ENCODE measurements around the gene EFHD2.
"Not testable (repeated sequence)": the region's sequence is repeated elsewhere in the genome, so short reads cannot be mapped to it uniquely, and the experiment has no call there.

Gene EFHD2

DNA sequence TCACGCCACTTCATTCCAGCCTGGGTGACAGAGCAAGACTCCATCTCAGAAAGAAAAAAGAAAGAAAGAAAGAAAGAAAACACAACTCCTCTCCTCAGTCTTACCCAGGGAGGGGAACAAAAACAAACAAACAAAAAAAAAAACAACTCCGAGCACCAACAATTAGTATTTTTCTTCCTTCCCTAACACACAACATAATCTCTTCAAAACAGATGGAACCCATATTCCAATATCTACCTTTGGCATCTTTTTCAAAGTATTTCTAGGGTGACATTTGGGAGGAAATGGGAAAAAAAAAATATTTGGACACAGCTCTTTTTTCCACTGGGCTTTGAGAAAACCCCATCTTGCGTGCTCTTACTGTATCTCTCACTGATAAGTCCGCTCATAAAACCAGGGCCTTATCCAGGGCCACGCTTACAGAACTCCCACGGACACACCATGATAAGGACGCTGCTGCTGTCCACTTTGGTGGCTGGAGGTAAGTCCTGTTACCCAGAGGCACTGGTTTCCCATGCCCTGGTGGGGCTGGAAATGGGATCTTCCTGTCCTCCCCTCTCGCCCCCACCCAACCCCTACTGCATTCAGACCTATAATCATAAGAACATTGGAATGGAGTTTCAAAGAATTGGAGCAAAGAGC lies 46.7 kb downstream of the EFHD2 start, which contains the start of gene CELA2A:
CELA2A (plus strand) TSS at position 420 of the 642 bp plus-strand sequence; CDS start at position 442, 22 bp downstream.
- DNase-seq = no peak

DNA sequence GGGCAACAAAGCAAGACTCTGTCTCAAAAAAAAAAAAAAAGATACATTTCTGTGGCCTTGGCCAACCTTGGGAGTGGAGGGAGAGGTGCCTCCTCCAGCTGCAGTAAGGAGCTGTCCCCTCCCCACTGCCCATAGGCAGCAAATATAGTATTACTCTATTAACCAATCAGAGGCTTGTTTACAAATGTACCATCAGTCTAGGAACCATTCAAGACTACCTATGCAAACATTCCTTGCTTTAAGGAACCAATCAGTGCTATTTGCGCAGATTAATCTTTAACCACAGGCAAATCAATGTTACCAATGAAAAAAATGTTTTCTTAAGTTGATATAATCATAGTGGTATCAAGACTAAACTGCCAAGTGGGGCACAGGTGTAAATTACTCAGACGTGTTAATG lies 47.9 kb downstream of the EFHD2 start:
- no peak for DNase-seq

DNA sequence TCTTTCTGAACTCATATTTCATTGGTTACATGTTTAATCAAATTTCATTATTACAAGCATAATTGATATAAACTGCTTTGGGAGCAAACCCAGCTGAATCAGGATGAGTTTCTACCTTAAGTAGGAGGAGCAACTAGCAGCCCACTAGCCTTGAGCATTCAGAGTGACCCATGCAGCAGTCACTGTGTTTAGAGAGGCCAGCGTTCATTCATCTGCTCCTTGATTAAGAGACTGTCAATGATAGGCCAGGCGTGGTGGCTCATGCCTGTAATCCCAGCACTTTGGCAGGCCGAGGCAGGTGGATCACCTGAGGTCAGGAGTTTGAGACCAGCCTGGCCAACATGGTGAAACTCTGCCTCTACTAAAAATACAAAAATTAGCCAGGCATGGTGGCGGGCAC lies 48.7 kb downstream of the EFHD2 start:
- not testable (repeated sequence) for DNase-seq

DNA sequence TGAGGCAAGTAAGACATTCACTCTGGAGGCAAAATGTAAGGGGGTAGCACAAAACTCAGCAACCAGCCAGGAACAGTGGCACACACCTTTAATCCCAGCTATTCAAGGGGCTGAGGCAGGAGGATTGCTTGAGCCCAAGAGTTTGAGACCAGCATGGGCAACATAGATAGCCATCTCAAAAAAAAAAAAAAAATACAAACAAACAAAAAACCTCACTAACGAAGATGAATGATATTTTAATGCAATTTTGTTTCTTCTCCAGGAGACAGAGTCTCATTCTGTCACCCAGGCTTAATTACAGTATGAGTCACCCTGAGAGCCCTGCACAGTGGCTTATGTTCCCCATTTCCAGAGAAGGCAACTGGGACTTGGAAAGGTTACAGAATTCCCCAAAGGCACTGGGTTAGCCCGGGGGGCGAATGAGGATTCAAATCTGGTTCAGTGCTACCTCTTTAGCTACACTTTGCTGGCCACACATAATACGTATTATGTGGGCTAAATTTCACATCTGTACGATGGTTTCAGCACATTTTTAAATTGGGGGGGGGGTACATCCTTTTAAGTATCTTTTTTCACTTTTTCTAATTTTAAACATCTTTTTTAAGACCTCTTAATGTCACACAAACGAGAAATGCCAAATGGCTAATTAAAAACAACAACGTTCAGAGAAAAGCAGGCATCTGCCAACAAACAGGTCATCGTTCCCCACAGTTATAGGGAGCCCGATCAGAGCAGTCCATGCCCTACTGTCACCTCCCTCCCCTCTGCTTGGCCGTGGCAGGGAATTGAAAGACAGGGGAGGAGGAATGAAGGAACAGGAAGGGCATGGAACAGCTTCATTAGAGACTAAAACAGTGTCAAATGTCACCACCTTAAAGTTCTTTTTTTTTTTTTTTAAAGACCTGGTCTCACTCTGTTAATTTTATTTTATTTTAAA lies 50.4 kb downstream of the EFHD2 start:
- no peak for DNase-seq

DNA sequence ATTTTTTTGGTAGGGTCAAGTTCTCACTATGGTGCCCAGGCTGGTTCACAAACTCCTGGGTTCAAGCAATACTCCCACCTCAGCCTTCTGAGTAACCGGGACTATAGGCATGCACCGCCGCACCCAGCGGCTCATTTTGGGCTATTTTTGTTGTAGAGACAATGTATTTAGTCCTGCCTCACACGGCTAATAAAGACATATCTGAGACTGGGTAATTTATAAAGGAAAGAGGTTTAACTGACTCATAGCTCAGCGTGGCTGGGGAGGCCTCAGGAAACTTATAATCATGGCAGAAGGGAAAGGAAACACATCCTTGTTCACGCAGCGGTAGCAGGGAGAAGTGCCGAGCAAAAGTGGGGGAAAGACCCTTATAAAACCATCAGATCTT lies 51.0 kb downstream of the EFHD2 start:
- no peak for DNase-seq

DNA sequence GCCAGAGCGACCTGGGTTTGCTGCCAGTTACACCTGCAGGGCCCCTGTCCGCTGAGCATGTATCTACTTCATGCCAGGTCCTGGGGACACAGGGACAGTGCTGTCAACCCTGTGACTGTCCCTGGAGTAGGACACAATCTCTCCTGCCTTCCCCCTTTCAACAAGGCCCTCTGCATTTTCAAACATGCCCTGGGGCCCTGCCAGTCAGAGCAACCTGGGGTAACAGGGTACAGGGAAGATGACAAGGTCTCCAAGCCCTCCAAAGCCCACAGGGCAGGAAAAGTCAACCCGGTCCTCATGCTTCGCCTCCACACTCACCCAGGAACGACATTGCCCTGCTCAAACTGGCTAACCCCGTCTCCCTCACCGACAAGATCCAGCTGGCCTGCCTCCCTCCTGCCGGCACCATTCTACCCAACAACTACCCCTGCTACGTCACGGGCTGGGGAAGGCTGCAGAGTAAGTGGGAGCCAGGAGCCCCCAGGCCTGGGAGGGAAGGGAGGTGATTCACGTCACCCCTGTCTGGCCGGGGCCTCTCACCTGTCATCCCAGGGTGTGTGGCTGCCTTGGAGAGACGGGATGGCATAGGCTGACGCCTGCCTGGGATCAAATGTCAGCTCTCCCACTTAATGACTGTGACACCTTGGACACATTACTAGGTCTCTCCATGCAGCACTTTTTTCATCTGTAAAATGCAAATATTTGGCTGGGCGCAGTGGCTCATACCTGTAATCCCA lies 53.5 kb downstream of the EFHD2 start:
- DNase-seq = not testable (repeated sequence)

DNA sequence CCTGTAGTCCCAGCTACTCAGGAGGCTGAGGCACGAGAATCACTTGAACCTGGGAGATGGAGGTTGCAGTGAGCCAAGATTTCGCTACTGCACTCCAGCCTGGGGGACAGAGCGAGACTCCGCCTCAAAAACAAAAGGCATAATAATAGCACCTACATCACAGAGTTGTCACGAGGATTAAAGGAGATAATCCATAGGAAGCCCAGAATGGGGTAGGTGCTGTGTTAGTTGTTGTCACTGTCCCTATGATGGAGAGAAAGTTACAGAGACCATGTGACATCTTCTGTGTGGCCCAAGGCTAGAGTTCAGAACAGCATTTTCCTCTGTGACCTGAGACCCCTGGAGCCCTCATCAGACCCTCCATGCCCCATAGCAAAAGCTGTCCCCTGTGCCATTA lies 54.2 kb downstream of the EFHD2 start:
- not testable (repeated sequence) for DNase-seq

DNA sequence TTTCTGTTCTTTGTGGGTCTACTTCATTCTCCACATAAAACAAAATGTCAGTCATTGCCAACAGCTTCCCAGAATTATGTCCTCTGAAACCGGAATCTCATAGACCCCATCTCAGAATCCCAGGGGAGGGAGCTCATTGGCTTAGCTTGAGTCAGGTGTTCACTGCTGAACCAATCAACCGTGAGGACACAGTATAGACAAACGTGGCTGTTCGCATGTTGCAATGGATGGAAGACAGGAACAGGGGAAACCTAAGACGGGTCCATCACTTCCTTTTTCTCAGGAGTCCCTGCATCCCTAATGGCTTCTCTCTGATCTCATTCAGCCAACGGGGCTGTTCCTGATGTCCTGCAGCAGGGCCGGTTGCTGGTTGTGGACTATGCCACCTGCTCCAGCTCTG lies 56.0 kb downstream of the EFHD2 start:
- no peak for DNase-seq

DNA sequence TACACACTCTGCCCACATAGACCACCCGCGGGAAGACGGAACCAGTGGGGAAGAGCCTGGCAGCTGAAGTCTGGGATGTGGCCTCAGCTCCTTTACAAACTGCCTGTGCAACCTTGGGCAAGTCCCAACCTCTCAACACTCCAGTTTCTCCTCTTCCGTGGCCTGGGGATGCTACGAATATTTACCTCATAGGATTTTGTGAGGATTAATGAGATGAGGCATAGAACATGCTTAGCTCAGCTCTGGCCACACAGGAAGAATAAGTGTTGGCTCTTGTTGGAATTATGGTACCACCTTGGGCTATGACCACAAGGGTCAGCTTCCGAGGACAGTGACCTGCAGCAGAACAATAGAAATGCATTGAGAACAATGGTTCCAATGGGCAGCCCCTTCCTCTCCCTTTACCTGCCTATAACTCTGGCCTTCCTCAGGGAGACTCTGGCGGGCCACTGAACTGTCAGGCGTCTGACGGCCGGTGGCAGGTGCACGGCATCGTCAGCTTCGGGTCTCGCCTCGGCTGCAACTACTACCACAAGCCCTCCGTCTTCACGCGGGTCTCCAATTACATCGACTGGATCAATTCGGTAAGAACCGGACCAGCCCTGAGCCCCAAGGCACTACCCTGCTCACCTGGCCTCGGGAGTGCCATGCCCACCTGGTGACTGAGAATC lies 57.4 kb downstream of the EFHD2 start:
- DNase-seq = not testable (repeated sequence)

DNA sequence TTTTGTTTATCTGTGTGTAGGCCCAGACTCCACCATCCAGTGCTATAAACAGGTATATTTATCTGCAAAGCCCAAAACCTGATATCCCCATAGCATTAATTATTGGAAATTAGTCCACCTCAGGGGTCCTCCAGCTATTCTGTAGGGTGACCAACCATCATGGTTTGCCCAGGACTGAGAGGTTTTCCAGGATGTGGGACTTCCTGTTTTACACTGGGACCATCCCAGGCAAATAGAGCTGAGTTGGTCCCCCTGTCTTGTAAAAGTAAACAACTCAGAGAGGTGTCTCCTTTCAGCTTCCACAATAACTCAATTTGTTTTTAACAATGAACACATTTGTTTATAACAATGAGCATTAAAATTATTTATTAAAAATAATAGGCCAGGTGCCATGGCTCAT lies 58.5 kb downstream of the EFHD2 start:
- DNase-seq = no peak

DNA sequence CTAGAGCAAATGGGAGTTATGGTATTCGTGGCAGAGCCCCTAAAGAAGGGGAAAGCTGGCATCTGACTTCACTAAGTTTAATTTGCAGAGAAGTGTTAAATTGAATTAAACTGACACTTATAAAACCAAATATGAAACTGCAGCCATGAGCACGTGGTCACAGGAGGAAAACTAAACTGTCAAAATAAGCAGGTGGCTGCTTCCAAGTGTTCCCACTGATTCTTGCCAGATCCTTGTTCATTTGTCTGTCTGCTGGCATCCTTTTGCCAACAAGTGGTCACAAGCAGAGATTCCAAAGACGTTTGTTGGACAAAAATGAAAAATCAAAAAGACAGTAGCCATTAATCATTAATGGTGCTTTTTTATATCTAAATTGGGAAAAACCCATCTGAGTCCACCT lies 59.7 kb downstream of the EFHD2 start:
- no peak for DNase-seq

DNA sequence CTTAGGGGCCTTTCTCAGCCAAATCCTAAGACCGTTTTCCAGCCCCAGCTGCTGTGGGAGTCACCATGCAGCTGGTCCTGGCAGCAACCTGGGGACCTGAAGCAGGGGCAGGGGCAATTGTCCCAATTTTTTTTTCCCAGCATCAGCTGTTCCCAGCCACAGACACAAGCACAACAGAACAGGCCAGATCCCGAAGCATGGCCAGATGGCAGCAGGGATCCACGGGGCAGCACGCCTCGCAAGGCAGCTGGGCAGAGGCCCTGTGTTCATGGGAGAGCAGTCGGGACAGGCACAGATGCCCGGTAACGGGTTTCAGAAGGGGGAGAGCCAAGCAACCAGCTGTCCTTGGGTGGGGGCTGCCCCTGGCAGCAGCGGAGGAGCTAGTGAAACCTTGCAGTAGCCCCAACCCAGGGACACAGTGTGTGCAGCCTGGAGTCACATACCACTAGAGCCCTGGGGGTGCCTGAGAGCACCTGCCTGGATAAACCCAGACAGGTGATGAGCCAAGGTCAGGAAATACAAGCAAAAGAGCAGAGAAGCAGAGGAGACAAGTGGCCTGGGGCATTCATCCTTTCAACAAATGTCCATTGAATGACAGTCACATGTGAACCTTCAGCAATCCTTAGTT lies 60.2 kb downstream of the EFHD2 start:
- not testable (repeated sequence) for DNase-seq

DNA sequence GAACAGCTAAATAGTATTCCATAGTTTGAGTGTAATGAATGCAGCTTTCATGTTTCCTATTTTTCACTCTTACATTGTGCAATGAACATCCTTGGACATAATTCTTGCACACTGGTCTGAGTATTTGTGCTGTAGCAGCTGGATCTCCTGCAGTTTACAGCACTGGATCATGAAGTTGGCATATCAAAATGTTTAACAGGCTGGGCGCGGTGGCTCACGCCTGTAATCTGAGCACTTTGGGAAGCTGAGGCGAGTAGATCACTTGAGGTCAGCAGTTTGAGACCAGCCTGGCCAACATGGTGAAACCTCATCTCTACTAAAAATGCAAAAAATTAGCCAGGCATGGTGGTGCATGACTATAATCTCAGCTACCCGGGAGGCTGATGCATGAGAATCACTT lies 61.4 kb downstream of the EFHD2 start:
- not testable (repeated sequence) for DNase-seq

DNA sequence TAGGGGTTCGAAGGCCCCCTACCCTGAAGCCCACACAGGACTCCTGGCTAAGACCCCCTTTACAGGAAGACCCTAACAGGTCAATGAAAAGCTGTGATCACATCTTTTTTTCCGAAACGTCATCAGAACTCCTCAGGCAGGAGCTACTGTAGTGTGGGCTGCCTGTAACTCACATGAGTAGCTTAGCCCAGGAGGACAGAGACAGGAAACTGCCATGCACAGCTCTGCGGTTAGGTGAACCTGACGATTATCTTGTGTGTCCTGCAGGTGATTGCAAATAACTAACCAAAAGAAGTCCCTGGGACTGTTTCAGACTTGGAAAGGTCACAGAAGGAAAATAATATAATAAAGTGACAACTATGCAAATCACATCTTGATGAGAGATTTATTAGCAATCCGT lies 62.0 kb downstream of the EFHD2 start:
- DNase-seq = not testable (repeated sequence)

DNA sequence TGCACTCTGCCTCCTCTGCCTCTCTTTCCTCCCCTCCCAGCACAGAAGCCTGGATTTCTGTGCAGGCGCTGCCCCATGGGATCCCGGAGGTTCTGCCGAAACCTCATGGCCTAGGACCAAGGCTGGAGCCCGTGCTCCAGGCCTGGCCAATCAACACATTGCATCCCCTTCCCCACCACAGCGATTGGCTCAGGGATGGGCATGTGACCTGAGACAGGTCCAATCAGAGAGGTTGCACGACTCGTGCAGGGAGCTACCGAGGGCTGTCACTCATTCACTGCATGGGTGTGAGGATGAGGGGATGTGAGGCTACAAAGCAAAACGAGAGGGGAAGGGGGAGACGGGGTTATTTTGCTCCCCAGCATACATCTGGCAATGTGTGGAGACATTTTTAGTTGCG lies 62.9 kb downstream of the EFHD2 start:
- DNase-seq = no peak

DNA sequence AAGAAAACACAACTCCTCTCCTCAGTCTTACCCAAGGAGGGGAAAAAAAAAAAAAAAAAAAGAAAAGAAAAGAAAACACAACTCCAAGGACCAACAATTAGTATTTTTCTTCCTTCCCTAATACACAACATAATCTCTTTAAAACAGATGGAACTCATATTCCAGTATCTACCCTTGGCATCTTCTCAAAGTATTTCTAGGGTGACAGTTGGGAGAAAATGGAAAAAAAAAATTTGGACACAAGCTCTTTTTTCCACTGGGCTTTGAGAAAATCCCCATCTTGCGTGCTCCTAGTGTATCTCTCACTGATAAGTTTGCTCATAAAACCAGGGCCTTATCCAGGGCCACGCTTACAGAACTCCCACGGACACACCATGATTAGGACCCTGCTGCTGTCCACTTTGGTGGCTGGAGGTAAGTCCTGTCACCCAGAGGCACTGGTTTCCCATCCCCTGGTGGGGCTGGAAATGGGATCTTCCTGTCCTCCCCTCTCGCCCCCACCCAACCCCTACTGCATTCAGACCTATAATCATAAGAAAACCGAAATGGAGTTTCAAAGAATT lies 66.1 kb downstream of the EFHD2 start, which contains the start of gene CELA2B:
CELA2B (plus strand) TSS at position 353 of the 563 bp plus-strand sequence; CDS start at position 375, 22 bp downstream.
- DNase-seq = no peak

DNA sequence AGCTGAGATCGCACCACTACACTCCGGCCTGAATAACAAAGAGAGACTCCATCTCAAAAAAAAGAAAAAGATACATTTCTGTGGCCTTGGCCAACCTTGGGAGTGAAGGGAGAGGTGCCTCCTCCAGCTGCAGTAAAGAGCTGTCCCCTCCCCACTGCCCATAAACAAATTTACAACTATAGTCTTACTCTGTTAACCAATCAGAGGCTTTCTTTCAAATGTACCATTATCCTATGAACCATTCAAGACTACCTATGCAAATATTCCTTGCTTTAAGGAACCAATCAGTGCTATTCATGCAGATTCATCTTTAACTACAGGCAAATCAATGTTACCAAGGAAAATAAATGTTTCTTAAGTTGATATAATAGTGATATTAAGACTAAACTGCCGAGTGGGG lies 67.2 kb downstream of the EFHD2 start:
- DNase-seq = no peak

DNA sequence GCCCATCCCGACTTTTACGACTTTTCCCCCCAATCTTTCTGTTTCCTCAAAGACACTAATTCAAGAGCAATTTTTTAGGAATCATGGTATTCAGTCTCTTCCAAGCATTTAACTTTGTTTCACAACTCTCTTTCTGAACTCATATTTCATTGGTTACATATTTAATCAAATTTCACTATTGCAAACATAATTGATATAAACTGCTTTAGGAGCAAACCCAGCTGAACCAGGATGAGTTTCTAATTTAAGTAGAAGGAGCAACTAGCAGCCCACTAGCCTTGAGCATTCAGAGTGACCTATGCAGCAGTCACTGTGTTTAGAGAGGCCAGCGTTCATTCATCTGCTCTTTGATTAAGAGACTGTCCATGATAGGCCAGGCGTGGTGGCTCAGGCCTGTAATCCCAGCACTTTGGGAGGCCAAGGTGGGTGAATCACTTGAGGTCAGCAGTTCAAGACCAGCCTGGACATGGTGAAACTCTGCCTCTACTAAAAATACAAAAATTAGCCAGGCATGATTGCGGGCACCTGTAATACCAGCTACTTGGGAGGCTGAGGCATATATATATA lies 68.0 kb downstream of the EFHD2 start:
- DNase-seq = no peak
